Fibroblast of lung (primary cell): Measurements from ENCODE around the gene S100A12. TPM values are rescaled to one million over a fixed set of nuclear protein-coding genes. Genes with fewer than 3 reads are reported as not detected.

Experiments used
- DNase-seq, 2 donors: peaks; one replicate each; pipeline versions ENCODE4 v3.0.0 to v3.0.0-alpha.2; 2010; ENCODE audit warnings: low read depth in 2 of 2
- H2AFZ ChIP-seq: 2 replicates; pipeline ENCODE4 v1.5.1; 2012; ENCODE audit warnings: low read length, control low read depth, inconsistent platforms
- H3K27ac ChIP-seq: 2 replicates; pipeline ENCODE4 v1.5.1; 2011; ENCODE audit warnings: low read length, control low read depth; ENCODE audit not compliant: insufficient read depth
- H3K27me3 ChIP-seq: 2 replicates; pipeline ENCODE4 v1.5.1; 2011; ENCODE audit warnings: mild to moderate bottlenecking, low read length; ENCODE audit not compliant: control insufficient read depth, insufficient read depth
- H3K36me3 ChIP-seq: 2 replicates; pipeline ENCODE4 v1.5.1; 2011; ENCODE audit warnings: low read length; ENCODE audit not compliant: control insufficient read depth, insufficient read depth
- H3K4me1 ChIP-seq: 2 replicates; pipeline ENCODE4 v1.5.1; 2011; ENCODE audit warnings: low read length; ENCODE audit not compliant: control insufficient read depth, insufficient read depth; ENCODE audit errors: extremely low read depth
- H3K4me2 ChIP-seq: 2 replicates; pipeline ENCODE4 v1.5.1; 2011; ENCODE audit warnings: low read length, control low read depth; ENCODE audit not compliant: insufficient read depth; ENCODE audit errors: extremely low read depth
- H3K4me3 ChIP-seq, 4 experiments: fragments of 200-600 bp in 1 of 4; sonication (generic) in 1 of 4; replicated peaks in 1 of 4; 2 replicates each; pipeline ENCODE4 v1.5.1; 2011 to 2016; ENCODE audit warnings: low read length in 4 of 4, low read depth in 3 of 4, mild to moderate bottlenecking in 3 of 4, control low read depth in 2 of 4, inconsistent platforms in 1 of 4, mixed read lengths in 1 of 4; ENCODE audit not compliant: insufficient read depth in 1 of 4; ENCODE audit errors: control extremely low read depth in 1 of 4
- H3K79me2 ChIP-seq: 2 replicates; pipeline ENCODE4 v1.5.1; 2012; ENCODE audit warnings: mild to moderate bottlenecking, low read length, inconsistent platforms; ENCODE audit not compliant: control insufficient read depth, insufficient read depth
- H3K9ac ChIP-seq: 2 replicates; pipeline ENCODE4 v1.5.1; 2011; ENCODE audit warnings: mild to moderate bottlenecking, low read length, control low read depth; ENCODE audit not compliant: insufficient read depth
- H3K9me3 ChIP-seq: 2 replicates; pipeline ENCODE4 v1.5.1; 2012; ENCODE audit warnings: low read depth, low read length; ENCODE audit not compliant: control insufficient read depth, insufficient read depth
- H4K20me1 ChIP-seq: 2 replicates; pipeline ENCODE4 v1.5.1; 2011; ENCODE audit warnings: low read length; ENCODE audit not compliant: control insufficient read depth, insufficient read depth; ENCODE audit errors: extremely low read depth
- CTCF ChIP-seq, 2 donors: IDR thresholded peaks in 1 of 2; conservative IDR thresholded peaks in 1 of 2; 1 replicate in 1 of 2; 2 replicates in 1 of 2; pipeline ENCODE4 v1.5.1; 2011 to 2012; ENCODE audit warnings: low read length in 2 of 2, control low read depth in 1 of 2, inconsistent platforms in 1 of 2, low read depth in 1 of 2, mild to moderate bottlenecking in 1 of 2
- EZH2 ChIP-seq: IDR thresholded peaks from 2 replicates; pipeline ENCODE4 v1.5.1; 2012; ENCODE audit warnings: low read length, control low read depth, mild to moderate bottlenecking; ENCODE audit errors: missing control alignments
- polyA plus RNA-seq, 2 donors: library from polyadenylated mRNA; depleted of rRNA in 1 of 2; stranded (reverse) in 1 of 2; unstranded in 1 of 2; fragments of >200 nt; gene quantifications; 2 replicates each; pipeline ENCODE4 v1.2.1, GENCODE V29; 2011 to 2012; ENCODE audit warnings: missing spikeins in 1 of 2
- total RNA-seq: library from RNA; depleted of rRNA; stranded (reverse); fragments of >200 nt; gene quantifications from 2 replicates; pipeline ENCODE4 v1.2.1, GENCODE V29; 2014

S100A12 gene
- total and polyA plus RNA-seq, 2 donors (not counting 1 experiment from before 2014, with no cell fraction given) = not detected

- H3K27ac ChIP-seq = no peak overlapping the region
- no peak overlapping the region for H3K4me3 ChIP-seq
- DNase-seq = no peak
- TF ChIP-seq EZH2 = no peak
- no peak for TF ChIP-seq CTCF (conservative IDR thresholded peaks at IDR 0.05 in 1 of 2, IDR thresholded peaks at IDR 0.05 in 1 of 2; ENCODE audit: low read depth in 1 of 2, low read length in 2 of 2)
- no peak overlapping the region for H3K4me2 ChIP-seq
- no peaks in the 10 kb centered on the region for H4K20me1 ChIP-seq
- no peaks in the 10 kb centered on the region for H3K9me3 ChIP-seq
- no peaks in the 10 kb centered on the region for H3K4me1 ChIP-seq
- no peaks in the 10 kb centered on the region for H3K79me2 ChIP-seq
- no peaks in the 10 kb centered on the region for H3K36me3 ChIP-seq
- H3K27me3 ChIP-seq = peaks cover 3% of the 10 kb centered on the region
- H3K9ac ChIP-seq = no peak overlapping the region
- no peak overlapping the region for H2AFZ ChIP-seq
These were observed 37.2 kb downstream of the S100A12 start for GRCh38 chr1:153337980-153338853.

GRCh38 chr1:153336650-153337049 is 38.8 kb downstream of the S100A12 start:
- Histone ChIP-seq H3K9me3 (no peaks in the 10 kb centered on the region), H4K20me1 (no peaks in the 10 kb centered on the region), H2AFZ (no peak overlapping the region), H3K27ac (no peak overlapping the region), H3K4me1 (no peaks in the 10 kb centered on the region), H3K27me3 (no peaks in the 10 kb centered on the region), H3K36me3 (no peaks in the 10 kb centered on the region), H3K9ac (no peak overlapping the region), H3K4me2 (no peak overlapping the region), H3K79me2 (no peaks in the 10 kb centered on the region), H3K4me3 (no peak overlapping the region)
- DNase-seq = no peak
- TF ChIP-seq EZH2 = no peak
- no peak for TF ChIP-seq CTCF (conservative IDR thresholded peaks at IDR 0.05 in 1 of 2, IDR thresholded peaks at IDR 0.05 in 1 of 2; ENCODE audit: low read depth in 1 of 2, low read length in 2 of 2)

GRCh38 chr1:153333902-153334301 is 41.5 kb downstream of the S100A12 start:
- H3K4me2 ChIP-seq = no peak overlapping the region
- TF ChIP-seq CTCF (conservative IDR thresholded peaks at IDR 0.05 in 1 of 2, IDR thresholded peaks at IDR 0.05 in 1 of 2; ENCODE audit: low read depth in 1 of 2, low read length in 2 of 2) (no peak), EZH2 (no peak)
- H3K79me2 ChIP-seq = no peaks in the 10 kb centered on the region
- H3K27ac ChIP-seq = no peak overlapping the region
- H4K20me1 ChIP-seq = no peaks in the 10 kb centered on the region
- no peaks in the 10 kb centered on the region for H3K9me3 ChIP-seq
- no peaks in the 10 kb centered on the region for H3K4me1 ChIP-seq
- H3K36me3 ChIP-seq = no peaks in the 10 kb centered on the region
- no peak for DNase-seq
- H3K9ac ChIP-seq = no peak overlapping the region
- no peak overlapping the region for H2AFZ ChIP-seq
- no peak overlapping the region for H3K4me3 ChIP-seq
- no peaks in the 10 kb centered on the region for H3K27me3 ChIP-seq
